COLO668 (cell line): ENCODE results near the gene FSIP1.

Experiments used
- DNase-seq: peaks from one replicate; lab custom pipeline; 2025; ENCODE audit not compliant: unreplicated experiment; lab: John Stamatoyannopoulos, UW

Gene FSIP1

GRCh38 chr15:39721893-39722292, 60.7 kb downstream of the FSIP1 start:
- no peak for DNase-seq

- no peak for DNase-seq
Observed at GRCh38 chr15:39720621-39721611, 61.7 kb downstream of the FSIP1 start.

DNA sequence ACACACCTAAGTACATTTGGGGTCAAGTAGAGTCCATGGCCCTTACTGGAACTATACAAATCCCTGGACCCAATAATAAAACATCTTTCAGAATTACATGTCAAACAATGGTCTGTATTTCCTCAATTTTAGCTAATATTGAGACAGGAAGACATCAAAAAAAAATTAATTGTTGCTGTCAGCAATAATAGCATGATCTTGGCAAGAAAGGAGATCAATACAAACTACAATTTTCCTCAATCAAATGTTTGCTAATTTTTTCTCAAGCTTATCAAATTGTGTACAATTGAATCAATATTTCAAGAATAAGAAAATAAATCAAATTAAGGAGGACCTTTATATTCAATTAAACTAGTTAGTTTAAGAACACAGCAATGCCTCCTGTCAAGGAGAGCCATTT, 62.6 kb downstream of the FSIP1 start:
- DNase-seq = no peak

- no peak for DNase-seq
Observed at GRCh38 chr15:39719109-39719508, 63.5 kb downstream of the FSIP1 start.

- DNase-seq = no peak
Observed at GRCh38 chr15:39717134-39717533, 65.5 kb downstream of the FSIP1 start.

DNA sequence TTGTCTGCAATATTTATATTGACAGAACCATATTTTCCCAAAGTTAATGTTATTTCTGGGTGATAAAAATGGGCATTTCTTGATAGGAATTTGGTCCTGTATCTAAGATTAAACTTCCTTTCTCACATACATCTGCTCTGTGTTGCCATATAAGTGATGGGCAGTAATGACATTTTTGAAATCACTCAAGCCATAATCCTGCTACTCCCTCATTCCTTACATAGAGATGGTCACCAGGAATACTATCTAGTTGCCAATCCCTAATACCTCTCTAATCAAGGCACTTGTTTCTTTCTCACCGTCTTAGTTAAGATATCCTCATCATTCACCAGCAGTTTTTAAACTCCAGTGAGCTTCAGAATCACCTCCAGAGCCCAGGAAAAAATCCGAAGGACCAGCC, 68.4 kb downstream of the FSIP1 start:
- no peak for DNase-seq

DNA sequence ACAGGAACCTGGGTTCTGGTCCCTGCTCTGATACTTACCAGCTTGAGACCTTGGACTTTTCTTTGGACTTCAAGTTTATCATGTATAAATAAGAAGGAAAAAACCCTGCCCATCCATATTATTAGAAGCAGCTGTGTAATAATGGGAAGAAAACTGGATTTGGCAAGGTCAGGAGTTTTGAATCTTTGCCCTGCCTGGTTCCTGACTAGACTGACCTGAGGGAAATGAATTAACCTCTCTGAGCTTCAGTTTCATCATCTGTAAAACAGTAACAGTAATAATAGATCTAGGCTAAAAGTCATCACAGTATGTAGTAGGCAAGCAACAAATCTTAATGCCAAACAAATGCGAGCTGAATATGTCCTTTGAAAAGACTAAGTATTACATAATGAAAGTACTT, 68.8 kb downstream of the FSIP1 start:
- DNase-seq = no peak

DNA sequence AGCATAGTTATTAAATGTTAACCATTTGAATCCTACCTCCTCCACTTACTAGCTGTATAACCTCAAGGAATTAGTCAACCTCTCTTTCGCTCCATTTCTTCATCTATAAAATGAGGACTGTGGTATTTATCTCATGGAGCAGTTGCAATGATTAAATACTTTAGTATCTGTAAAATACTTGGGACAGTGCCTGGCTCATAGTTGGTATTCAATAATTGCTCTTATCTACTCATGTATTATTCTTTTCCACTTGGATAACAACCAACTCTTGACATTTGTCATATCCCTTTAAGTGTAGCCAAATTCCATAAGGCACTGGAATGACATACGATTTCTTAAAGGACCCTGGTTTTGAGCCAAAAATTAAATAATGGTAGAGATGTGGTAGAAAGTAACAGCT, 72.0 kb downstream of the FSIP1 start:
- DNase-seq = no peak

DNA sequence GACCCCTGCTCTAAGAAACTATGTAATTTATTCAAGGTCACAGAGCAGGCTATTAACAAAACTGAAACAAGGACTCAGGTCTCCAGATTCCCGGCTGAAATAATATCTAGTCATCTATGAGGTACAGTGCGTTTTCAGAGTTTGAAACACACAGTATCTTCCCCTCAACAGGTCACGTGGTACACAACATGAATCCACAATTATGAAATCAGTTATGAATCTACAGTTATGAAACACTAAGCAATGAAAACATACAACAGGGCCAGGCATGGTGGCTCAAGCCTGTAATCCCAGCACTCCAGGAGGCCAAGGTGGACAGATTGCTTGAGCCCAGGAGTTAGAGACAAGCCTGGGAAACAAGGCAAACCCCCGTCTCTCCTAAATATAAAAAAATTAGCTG, 72.7 kb downstream of the FSIP1 start:
- DNase-seq = no peak

DNA sequence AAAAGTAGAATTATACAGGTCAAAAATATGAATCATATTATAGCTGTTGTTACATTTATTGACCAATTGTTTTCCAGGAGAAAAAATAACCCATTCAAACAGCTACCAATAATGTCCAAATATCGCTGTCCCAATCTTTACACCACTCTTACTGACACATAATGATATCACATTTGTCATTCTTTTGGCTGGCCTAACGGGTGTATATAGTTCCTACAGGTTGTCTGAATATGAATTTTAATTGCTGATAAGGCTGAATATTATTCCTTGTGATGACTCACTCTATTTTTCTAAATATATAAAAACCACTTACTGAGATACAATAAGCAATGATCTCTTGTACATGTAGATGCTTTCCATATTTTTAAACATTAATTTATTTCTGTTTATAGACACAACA, 76.4 kb downstream of the FSIP1 start:
- DNase-seq = no peak

GRCh38 chr15:39704689-39705088, 78.0 kb downstream of the FSIP1 start:
- DNase-seq = no peak

- DNase-seq = no peak
Observed at GRCh38 chr15:39704235-39704634, 78.4 kb downstream of the FSIP1 start.

- no peak for DNase-seq
Observed at GRCh38 chr15:39701988-39702387, 80.7 kb downstream of the FSIP1 start.

- DNase-seq = no peak
Observed at GRCh38 chr15:39700375-39700700, 82.3 kb downstream of the FSIP1 start.

DNA sequence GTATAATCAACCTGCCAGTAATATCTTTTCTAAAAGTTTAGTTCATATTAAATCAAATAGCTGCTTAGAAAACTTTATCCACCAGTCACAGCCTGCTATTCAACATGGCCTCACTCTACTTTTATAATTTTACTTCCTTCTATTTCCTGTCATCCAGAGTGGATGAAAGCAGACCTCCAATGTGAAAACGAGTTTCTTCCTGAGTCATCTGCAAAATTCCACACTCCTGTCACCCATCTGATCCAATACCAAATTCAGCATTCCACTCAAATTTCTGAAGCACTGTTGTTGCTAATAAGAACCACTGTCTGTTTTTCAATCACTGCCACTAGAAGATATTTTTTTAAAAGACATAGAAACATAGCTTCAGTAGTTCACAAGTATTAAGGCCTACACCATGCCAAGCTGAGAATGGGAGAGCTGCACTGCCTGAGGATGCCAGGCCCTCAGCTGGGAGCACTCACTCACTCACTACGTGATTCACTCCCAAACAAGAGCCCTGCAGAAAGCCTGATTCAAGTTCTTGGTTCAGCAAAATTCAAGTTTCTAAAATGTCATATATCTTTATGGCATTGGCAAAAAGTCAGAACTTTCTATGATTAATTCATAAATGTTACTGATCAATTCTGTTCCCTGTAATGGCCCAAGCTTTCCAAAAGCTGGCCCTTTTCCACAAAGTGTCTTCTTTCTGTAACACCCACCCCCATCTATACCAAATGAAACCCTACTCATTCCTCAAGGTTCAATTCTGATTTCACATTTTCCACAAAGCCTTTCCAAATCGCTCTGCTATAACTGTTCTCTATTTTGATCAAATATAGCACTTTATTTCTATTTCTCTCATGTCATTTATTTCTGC, 82.9 kb downstream of the FSIP1 start:
- no peak for DNase-seq

- DNase-seq = no peak
Observed at GRCh38 chr15:39698444-39699390, 83.9 kb downstream of the FSIP1 start.

DNA sequence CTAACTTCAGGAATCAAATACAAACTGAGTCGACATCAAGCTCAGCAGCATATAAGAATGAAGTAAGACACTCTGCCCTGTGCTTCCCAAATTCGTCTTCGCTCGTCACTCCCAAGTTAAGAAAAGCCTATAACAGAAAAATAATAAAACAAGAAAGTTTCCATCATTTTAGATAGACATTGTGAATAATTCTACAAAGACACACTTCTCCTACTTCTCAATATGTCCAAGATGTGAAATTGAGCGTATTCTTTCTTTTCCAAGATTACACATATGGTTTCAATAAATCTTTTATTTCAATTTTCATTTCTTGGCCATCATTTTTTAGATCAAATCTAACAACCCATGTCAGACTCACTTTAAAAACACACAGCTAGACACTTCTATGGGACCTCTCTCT, 85.1 kb downstream of the FSIP1 start:
- no peak for DNase-seq

GRCh38 chr15:39695793-39696192, 86.8 kb downstream of the FSIP1 start:
- DNase-seq = no peak

DNA sequence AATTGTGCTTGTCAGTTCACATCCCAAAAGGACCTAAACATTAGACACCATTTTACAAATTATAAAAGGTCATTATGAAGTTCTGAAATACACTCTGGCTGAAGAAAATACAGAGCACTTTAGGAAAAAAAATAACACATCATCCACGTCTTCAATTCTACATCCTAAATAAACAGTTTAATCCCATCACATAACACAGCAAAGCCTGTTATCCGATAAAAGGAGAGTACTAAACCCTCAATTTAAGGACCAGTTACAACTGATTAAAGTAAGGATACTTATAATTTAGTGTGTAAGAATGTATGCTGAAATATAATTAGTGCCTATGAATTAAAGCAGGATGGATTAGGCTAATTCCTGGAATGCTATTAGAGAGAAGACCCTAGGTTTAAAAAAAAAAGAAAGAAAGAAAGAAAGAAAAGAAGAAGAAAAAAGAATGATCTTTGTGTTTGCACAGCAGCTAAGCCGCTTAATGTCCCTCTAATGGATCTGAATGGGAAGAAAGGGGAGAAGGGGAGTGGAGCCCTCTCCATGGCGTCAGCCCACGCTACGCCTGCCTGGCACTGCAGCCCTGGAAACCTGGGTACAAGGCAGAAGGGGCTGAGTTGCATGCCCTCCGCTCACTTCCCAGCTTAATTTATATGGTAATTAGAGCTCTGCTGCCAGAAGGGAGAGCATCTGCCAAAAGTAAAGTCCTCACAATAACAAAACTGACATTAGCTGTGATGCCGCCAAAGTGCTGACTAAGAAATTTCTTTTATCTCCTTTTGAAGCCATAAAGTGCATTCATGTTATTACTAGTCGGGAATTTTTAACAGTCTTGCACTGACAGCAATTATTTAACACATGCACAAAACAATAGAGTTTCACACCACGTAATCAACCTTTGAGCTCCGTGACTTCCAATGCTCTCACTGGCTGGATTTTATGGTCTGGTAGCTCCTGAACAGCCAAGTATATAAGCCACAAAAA, 90.0 kb downstream of the FSIP1 start:
- DNase-seq = no peak
